ENCODE measurements around the gene SLC1A1.

- TF ChIP-seq EZH2phosphoT487 (IDR thresholded peaks at IDR 0.05; ENCODE audit: borderline replicate concordance, low read depth, low read length) = no peak
- no peak for TF ChIP-seq CTCF (conservative IDR thresholded peaks at IDR 0.05; ENCODE audit: low read length)
Observed at GRCh38 chr9:4567601-4568000, 77.3 kb downstream of the SLC1A1 start.
